GM10266 (cell line): ENCODE results near the gene MTHFD1L.
"Not testable (repeated sequence)": the region's sequence is repeated elsewhere in the genome, so short reads cannot be mapped to it uniquely, and the experiment has no call there.

Experiments
- DNase-seq: peaks from one replicate; pipeline ENCODE4 v3.0.0; 2012; ENCODE audit errors: extremely low spot score
- TF ChIP-seq, protein P1 (sequence below): IDR thresholded peaks from 2 replicates; pipeline ENCODE4 v1.5.1; 2012; ENCODE audit warnings: mild to moderate bottlenecking, low read depth; ENCODE audit not compliant: control insufficient read depth, insufficient read depth; ENCODE audit errors: missing control alignments

Gene MTHFD1L

GRCh38 chr6:150865406-150866146 lies at the start of gene MTHFD1L:
Gene MTHFD1L, plus strand, starts transcription at chr6:150865702. Its CDS starts 121 bp downstream, at chr6:150865823.
- TF ChIP-seq, protein P1, sequence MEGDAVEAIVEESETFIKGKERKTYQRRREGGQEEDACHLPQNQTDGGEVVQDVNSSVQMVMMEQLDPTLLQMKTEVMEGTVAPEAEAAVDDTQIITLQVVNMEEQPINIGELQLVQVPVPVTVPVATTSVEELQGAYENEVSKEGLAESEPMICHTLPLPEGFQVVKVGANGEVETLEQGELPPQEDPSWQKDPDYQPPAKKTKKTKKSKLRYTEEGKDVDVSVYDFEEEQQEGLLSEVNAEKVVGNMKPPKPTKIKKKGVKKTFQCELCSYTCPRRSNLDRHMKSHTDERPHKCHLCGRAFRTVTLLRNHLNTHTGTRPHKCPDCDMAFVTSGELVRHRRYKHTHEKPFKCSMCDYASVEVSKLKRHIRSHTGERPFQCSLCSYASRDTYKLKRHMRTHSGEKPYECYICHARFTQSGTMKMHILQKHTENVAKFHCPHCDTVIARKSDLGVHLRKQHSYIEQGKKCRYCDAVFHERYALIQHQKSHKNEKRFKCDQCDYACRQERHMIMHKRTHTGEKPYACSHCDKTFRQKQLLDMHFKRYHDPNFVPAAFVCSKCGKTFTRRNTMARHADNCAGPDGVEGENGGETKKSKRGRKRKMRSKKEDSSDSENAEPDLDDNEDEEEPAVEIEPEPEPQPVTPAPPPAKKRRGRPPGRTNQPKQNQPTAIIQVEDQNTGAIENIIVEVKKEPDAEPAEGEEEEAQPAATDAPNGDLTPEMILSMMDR, result peak; percentile 74
- DNase-seq, result peak; percentile 87

GRCh38 chr6:150816554-150816953 lies 48.9 kb upstream of the MTHFD1L start:
- DNase-seq, result not testable (repeated sequence)

DNA sequence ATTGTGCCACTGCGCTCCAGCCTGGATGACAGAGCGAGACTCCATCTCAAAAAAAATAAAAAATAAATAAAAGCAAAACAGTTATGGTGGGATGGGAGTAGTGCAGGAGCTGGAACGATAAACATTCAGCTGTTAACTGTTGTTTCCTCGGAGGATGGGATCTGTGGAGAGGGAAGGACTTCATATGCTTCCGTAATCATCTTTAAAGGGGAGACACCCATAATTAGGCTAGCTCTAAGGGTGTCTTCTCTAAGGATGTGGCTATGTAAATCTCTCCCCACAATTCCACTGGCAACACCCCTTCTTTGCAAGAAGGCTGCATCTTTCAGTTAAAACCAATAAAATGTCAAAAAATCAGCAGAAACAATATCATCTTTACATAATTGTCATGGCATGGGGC lies 42.6 kb upstream of the MTHFD1L start:
- TF ChIP-seq, protein P1, result no peak
- DNase-seq, result no peak

- TF ChIP-seq, protein P1, result no peak
- no peak for DNase-seq
These were observed 38.7 kb upstream of the MTHFD1L start for GRCh38 chr6:150826788-150827187.

- not testable (repeated sequence) for DNase-seq
These were observed 37.4 kb upstream of the MTHFD1L start for GRCh38 chr6:150828107-150828506.

- TF ChIP-seq, protein P1, result no peak
- DNase-seq, result no peak
These were observed 34.9 kb upstream of the MTHFD1L start for GRCh38 chr6:150830439-150831165.

- TF ChIP-seq, protein P1, result no peak
These were observed 33.9 kb upstream of the MTHFD1L start for GRCh38 chr6:150831577-150831976.

GRCh38 chr6:150835620-150836019 lies 29.9 kb upstream of the MTHFD1L start:
- DNase-seq, result no peak
- TF ChIP-seq, protein P1, result no peak

More at GRCh38 chr6:150831577-150831976, 33.9 kb upstream of the MTHFD1L start:
- no peak for DNase-seq
